CD1c-positive myeloid dendritic cell (primary cell): Measurements from ENCODE around the gene CD58.
"Not testable (repeated sequence)": the region's sequence is repeated elsewhere in the genome, so short reads cannot be mapped to it uniquely, and the experiment has no call there.

Experiments used
- DNase-seq: peaks from one replicate; pipeline ENCODE4 v3.0.0-alpha.2; 2016; ENCODE audit errors: extremely low spot score

The CD58 gene

GRCh38 chr1:116593401-116593800 is 22.6 kb upstream of the CD58 start:
- DNase-seq, result not testable (repeated sequence)

GRCh38 chr1:116591951-116592605 is 21.3 kb upstream of the CD58 start:
- DNase-seq, result not testable (repeated sequence)

DNA sequence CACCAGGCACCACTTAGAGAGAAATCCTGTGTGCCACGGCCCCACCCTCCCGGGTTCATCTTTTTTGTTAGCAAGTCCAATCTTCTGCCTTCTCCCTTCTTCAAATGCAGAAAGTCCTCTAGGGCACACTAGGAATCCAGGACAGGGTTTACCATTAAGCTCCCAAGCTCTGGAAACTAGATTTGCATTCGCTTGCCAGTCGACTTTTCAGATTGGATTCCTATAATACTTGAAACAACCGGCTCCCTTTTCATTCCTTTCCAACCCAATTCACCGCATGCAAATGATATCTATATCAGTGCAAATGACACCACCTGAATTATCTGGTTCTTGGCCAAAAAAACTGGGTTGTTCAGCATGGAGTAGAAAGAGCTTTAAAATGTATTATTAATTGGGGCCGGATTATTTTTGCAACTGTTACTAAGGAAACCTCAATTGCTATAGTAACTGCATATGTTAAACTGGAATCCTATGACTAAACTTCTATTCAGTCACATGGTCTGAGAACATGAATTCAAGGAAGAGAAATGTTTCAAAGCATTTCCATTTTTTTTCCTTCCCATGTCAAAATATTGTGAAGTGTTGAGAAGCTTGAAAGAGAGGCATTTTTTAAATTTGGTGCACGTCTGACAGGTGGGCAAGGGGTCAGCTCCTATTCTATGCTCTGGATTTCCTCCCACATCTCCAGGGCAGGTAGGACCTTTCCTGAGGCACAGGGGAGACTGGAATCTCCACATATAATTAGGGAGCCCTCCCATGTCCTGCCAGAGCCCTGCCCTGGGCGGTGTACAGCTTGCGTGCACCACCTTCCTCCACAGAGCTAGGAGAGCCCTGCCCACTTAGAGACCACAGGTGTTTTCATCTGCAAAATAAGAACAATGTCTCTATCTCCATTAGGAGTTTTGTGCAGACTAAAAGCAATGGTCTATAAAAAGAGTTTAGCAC is 20.5 kb upstream of the CD58 start:
- peak; percentile 34 for DNase-seq

- DNase-seq, result not testable (repeated sequence)
Measured at GRCh38 chr1:116590359-116591005, 19.7 kb upstream of the CD58 start.

DNA sequence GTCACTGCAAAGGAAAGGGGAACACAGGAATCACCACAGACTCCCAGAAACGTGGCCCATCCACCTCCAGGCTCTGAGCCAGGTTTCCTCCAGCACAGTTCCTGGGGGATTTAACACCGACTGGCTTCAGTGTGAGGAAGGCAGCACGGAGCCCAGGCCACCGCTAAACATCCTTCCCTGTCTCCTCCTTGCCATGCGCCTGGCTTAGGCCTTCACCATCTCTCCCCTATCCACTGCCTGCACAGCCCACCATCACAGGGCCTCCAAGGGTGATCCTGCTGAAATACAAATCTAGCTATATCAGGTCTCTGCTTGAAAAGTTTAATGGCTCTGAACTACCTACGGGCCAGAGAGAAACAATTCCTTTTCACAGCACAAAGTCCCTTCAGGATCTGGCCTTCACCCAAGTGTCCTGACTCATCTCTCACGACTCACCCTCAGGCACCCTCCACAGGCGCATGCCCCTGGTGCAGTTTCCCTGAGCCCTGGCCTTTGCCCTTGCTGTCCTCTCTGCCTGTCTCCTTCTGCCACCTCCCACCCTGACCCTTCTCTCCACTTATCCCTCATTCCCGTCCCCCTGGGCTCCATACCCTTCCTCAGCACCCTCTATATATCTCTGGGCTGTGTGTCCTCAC is 18.4 kb upstream of the CD58 start:
- not testable (repeated sequence) for DNase-seq

- peak; percentile 37 for DNase-seq
Measured at GRCh38 chr1:116587501-116588227, 16.8 kb upstream of the CD58 start.

- DNase-seq, result no peak
Measured at GRCh38 chr1:116586741-116587143, 15.9 kb upstream of the CD58 start.

GRCh38 chr1:116585886-116586285 is 15.1 kb upstream of the CD58 start:
- DNase-seq, result no peak

DNA sequence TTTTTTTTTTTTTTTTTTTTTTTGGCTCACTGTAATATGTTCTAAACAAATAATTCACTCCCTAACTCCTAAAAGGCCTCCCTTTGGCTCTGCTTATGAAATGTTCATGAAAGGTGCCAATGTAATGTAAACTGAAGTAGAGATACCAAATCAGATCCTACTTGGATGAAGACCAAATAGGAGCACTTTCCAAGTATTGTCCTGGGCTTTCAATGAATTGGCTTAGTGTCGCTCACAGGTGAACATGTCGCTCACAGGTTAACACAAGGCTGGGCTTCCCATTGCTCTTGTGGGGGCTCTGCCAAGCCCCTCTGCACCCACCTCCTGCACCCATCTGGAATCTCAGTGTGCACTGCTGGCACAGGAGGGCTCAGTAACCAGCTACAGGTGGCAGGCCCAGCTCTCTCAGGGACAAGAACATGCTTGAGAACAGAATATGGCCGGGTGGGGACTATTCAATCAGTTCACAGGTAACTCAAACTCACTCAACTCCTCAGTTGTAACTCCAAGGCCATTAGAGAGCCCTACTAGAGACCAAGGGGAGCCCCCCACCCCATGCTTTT is 10.6 kb upstream of the CD58 start:
- no peak for DNase-seq

- DNase-seq, result no peak
Measured at GRCh38 chr1:116580446-116581322, 9.9 kb upstream of the CD58 start.

DNA sequence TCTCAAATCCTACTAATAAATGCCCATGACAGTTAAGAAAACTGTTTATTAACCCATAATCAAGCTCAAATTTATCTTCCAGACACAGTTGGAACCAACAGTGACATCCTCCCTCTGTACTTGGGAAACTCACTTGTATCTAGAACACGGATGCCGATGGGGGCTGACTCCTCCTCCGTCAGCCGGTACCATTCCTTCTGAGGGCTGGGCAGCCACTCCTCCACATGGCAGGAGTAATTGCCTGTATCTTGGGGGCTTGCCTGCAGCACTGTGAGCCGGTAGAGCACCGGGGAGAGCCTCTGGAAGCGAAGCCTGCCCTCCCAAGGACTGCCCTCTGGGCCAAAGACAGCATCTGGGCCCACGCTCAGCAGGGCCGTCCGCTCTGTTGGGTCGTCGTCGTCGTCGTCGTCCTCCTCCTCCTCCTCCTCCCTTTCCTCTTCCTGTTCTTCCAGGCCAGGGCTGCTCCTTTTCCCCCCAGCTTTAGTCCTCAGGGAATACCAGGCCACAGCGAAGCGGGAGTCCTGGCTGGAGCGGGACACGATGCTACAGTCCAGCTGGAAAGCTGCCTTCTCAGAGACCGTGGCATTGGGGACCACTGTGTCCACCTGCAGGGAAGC is 8.5 kb upstream of the CD58 start:
- DNase-seq, result no peak

DNA sequence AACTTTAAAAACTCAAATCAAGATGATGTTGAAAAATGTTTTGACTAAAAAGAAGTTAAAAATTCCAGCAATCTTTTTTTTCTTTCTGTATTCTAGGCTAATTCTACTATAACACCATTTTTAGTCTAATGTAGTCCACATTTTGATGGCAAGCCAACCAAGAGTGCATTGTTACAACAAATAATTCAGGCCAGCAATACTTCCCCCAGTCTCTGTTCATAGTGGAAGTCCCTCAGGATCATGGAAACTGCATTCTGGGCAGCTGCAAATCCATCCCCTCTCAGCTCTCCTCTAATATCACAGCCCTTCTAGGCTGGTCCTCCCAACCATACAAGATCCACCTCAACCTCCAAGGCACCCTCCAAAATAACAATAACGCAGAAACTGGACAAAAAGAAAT is 7.8 kb upstream of the CD58 start:
- DNase-seq, result no peak

DNA sequence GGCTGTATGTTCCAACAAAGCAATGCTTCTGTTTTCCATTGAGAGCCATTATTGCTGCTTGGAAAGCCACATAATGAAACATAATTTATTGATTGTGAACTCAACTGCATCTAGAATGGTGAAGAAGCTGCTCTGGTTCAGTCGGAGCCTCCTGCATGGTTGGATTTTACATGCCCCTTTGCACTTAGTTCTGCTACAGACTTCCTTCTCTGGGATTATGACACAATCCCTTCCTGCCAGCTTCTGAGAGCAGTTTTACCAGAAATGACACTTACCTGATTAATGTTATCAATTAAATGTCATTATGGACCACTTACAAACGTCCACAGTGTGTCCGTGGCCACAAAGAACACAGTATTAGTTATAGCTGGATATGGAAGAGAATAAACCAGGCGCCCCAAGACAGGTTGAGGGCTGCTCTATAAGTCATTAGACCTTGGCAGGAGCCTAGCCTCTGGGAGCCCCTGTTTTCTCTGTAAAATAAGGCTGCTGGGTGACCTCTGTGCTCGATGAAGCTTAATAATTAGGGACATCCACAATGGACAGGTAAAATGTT is 7.0 kb upstream of the CD58 start:
- no peak for DNase-seq

DNA sequence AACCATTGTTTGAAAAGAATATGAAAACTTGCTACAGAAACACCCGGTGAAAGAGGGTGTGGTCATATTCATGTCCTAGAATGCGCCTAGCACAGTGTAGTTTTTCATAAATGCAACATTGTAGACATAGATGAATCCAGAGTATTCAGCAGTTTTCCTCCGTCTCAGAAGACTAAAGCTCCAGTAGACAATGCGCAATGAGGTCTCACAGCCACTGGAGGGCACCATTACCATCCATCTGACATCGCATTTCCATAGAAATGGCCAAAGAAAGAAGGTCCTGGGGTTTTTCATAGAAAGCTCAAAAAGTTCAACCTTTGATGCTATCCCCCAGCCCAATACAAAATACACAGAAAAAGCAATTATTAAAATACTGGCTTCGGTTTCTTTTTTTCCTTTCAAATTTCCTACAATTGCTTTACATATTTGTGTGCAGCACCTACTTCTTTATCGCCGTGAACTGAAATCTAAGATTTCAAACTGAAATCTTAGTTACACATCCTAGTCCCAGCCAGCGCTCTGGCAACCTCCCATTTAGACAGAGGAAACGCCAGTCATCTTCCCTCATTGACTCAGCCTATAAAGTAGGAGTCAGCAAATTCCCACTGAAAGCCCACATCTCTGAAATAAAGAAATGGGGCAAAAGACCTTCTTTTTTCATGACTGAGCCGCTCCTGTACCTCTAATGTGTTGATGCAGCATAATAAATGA is 3.9 kb upstream of the CD58 start:
- DNase-seq, result peak; percentile 79

DNA sequence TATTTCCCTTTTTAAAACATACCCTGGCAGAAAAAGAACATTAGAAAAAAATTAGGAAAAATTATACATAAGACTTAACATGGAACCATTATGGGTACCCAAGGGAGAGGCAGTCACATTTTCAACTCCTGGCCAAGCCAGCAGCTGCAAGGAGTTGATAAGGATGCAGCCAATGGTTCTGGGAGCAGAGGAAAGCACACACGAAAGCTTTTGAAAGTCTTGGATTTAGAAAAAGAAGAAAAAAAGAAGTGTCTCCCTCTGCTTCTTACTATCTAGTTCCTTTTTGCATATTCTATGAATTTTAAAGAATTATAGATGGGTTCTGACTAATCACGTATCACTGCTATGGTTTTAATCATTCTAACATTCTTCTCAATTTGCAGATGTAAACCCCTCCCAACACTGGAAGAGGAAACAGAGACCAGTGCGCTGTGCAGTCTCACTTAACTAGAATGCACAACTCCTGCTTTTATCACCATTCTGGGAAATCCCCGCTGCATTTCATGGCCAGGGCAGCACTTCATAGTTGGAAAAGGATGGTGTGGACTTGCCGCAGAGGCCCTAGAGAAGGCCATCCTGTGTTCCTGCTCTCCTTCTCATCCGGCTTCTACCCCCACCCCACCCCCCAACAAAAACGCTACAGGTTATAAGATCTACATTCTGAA is 2.7 kb upstream of the CD58 start:
- DNase-seq, result peak; percentile 41

GRCh38 chr1:116572771-116573430 is 2.1 kb upstream of the CD58 start:
- DNase-seq, result no peak

GRCh38 chr1:116572099-116572498 is 1.3 kb upstream of the CD58 start:
- DNase-seq, result no peak
